HG03280 (cell line): ENCODE measurements around the gene DRD4.

Experiments
- ATAC-seq: cut with Tn5 transposase; IDR thresholded peaks from one replicate; pipeline ENCODE4 v1.9.1; 2021; ENCODE audit warnings: mild to moderate bottlenecking, moderate library complexity; ENCODE audit not compliant: unreplicated experiment

The DRD4 gene

DNA sequence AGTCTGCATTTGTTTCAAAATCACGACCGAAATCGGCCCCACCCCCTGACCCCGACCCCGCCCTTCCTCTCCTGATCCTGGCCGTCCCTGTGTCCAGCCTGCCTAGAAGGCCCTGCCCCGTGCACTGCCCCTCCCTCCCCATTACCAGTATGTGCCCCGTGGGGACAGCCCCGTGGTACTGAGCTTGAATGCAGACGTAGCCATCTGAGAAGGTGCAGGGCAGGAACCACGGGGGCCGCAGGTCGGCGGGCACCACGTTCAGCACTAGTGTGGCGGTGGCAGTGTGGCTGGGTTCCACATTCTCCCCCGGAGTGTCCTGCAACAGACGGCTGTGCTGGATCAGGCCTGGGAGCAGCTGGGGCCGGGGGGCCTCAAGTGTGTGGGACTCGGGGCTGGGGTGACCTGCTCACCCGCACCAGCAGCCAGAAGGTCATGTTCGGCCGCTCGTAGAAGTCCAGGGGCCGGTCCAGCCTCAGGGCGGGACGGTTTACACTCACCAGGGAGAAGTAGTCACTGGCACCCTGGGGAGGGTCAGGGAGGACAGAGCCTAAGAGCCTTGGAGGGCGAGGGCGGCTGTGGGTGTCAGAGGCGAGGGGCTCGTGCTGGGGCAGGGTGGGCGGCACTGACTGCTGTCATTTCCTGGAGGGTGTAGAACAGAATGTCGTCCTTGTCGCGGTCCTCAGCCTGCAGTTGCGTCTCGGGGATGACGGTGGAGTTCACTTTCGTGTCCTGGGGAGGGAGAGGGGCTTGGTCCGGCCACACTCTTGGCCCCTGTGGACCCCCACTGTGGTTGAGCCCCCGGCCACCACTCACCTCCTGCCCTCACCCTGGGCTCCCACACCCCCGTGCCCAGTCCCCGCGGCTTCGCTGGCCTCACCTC, 15.9 kb upstream of the DRD4 start:
- no peak for ATAC-seq

DNA sequence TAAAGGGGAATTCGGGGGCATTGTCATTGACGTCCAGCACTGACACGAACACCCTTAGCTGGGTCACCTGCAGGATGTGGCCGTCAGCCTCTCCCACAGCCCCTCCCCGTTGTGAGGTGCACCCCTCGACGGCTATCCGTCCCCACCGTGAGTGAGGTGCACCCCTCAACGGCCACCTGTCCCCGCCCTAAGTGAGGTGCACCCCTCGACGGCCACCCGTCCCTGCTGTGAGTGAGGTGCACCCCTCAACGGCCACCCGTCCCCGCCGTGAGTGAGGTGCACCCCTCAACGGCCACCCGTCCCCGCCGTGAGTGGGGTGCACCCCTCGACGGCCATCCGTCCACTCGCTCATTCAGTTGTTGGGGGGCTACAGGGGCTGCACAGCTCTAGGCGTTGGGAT, 15.2 kb upstream of the DRD4 start:
- ATAC-seq, result no peak

DNA sequence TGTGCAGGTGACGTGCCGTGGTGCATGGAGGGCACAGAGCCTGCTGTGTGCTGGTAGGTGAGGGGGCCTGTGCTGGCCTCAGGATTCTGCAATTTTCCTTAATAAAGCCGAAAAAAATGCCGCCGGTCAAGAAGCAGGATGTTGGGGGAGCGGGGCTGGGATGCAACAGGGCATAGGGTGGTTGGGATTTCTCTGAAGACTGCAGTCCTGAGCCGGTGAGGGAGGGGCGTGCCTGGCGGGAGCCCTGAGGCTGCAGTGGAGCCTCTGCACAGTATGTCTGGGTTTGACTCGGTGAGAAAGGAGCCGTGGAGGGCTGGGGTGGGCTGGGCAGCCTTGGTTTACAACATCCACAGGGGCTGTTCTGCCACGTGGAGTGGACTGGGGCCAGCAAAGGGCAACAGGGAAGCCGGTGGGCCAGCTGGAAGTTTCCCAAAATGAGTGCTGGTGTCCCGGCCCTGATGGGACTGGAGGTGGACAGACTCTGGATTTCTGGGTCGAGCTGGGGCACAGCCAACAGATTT, 13.7 kb upstream of the DRD4 start:
- ATAC-seq, result no peak

DNA sequence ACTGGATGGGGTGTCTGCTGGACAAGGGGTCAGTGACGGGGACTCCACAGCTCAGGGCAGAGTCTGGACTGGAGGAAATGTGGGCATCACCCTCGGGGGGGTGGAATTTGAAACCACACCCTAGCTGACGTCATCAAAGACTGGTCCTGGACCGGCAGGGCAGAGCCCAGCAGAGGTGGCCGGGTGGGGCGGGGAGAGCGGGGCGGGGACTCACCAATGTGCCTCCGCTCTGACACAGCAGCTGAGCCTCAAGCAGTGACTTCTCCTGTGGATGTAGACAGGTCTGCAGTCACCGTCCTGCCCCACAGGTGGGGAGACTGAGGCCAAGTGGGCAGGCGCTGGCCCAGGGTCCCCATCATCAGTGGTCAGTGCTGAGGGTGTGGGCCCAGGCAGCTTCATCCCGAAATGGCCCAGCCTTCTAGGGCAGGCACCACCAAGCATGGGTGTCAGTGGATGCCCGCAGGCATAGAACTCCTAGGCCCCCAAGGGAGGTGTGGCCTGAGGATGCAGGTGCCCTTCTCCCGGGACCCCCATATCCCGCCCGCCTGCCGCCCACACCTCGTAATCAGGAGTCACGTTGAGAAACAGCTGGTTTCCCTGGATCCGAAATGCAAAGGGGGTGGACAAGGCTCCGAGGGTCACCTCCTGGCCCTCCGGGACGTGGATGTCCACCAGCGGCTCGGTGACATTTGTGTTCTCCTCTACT, 12.9 kb upstream of the DRD4 start:
- ATAC-seq, result no peak

DNA sequence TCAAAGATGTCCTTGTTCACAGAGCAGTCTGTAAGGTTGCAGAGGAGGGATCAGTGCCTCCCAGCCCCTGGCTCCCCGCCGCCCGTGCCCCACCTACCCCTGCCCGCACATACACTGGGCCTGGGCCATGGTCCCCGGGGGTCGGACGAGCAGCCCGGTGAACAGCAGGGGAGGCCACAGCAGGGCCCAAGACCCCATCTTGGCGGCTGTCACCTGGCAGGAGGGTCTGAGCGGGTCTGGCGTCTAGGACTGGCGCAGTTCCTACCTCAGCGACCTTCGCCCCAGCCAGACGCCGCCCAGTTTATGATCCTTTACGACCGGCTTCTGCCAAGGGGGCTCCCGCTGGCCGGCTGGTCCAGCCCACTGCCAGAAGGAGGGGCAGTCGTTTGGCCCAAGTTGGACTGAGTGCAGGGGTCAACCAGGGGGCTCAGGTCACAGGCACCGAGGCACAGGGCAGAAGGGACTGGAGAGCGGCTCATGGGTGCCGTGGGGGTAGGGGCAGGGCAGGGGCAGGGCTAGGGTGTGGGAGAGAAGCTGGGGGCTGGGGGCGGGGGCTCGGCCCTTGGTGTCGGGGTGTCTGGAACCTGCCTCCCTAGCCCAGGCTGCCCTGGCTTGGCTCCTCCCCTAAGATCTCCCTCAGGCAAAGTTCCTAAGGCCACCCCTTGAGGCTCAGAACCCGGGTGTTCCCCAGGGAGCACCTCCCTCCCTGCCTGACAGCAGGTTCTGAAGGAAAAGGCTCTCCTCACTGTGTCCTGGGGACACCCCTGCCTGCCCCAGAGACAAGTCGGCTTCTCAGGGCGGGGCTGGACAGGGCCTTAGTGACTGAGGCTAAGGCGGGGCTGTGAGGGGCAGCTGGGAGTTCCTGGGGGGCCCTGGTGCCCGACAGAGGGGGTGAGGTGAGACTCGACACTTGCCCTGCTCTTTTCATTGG, 12.1 kb upstream of the DRD4 start, which contains the start of gene CDHR5:
Gene CDHR5 (minus strand): TSS at position 251 of the 931 bp plus-strand sequence. CDS start 53 bp downstream, at position 198.
- no peak for ATAC-seq

DNA sequence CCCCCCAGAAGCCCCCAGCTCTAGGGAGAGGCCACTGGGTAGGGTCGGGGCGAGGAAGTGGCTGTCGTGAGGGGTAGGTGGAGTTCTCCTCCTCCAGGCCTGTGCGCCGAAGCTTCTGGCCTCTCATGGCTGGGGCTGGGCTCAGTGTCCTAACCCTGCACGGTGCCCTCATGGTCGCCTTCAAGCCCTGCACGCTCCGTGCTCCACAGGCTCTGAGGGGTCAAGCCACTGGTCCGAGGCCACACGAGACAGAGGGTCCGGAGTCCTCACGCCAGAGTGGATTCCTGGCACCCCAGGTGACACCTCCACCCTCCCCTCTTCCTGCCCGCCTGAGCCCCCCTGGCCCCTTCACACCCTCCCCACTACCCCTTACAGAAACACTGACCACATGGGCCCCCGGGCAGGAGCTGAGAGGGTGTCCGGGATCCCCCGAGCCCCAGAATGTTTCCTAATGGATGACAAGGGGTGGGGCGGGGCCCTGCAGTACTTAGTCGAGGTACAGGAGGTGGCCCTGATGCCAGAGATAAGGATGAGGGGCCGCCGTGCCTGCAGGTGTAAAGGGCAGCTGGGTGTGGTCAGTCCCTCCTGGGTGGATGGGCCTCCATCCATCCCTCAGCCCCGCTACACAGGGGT, 11.3 kb upstream of the DRD4 start:
- no peak for ATAC-seq

DNA sequence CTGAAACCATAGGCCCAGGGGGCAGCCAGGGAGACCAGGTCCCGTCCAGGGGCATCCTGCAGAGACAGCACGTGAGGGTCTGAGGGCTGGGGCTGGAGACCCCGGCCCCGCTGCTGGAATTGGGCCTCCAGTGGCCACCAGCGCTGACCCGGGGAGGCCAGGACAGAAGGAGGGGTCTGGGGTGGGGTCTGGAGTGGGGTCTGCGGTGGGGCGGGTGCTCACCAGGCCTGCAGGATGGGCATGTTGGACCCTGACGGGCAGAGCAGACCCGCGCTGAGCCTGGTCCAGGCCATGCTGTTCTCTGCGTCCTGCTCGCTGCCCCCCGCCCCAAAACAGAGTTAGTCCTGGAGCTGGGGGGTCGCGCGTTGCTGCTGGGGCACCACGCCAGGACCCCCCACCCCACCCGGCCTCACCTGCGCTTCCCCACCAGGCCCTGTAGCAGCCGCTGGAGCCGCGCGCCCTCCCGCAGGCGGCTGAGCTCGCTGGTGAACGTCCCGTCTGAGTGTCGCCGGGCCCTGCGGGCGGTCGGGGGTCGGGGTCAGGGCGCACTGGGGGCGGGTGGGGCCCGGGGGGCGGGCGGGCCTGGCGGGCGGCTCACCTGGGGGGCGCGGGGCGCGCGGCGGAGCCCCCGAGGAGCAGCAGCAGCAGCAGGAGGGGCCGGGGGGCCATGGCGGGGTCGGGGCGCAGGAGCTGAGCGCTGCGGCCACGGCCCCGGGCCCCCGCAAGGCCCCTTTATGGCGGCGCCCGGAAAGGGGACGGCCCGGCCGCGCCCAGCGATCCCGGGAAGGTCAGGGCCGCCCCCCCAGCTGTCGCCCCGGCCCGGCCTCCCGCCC, 10.4 kb upstream of the DRD4 start, which contains the start of gene SCT:
Gene SCT (minus strand): TSS at position 707 of the 833 bp plus-strand sequence. CDS start 38 bp downstream, at position 669.
- no peak for ATAC-seq

DNA sequence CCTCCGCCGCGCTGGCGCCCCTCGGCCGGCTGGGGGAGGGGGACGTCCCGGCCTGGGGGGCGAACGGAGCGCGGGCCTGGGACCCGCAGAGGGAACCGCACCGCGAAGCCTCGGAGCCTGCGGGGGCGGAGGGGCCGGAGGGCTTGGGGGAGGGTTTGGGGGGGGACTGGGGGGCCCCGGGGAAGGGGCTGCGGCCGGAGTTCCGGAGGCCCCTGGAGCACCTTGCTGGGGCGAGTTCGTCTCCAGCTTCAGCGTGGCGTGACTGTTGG, 9.8 kb upstream of the DRD4 start:
- no peak for ATAC-seq

DNA sequence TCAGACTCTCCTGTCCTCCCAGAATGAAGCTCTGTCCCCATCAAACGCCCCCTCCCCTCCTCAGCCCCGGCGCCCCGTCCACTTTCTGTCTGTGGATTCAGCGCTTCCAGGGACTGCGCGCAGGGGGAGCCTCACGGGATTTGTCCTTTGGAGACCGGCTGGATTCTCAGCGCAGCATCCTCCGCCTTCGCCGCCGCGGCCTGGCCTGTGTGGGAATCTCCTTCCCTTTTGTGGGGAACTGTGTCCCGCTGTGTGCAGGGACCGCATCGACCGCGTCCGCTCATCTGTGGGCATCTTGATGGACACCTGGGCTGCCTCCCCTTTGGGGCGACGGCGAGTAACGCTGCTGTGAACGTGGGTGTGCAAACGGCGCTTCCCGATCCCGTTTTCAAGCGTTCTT, 9.0 kb upstream of the DRD4 start:
- no peak for ATAC-seq

DNA sequence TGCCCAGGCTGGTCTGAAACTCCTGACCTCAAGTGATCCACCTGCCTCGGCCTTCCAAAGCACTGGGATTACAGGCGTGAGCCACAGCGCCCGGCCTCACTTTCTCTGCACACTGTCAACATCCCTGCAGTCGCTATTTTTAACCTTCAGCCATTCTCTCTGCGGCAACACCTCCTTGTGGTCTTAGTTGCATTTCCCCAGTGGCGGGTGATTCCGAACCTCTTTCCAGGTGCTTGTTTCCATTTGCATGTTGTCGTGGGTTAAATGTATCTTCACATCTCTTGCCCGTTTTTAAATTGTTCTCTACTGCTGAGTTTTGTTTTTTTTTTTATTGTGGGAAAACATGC, 7.9 kb upstream of the DRD4 start:
- no peak for ATAC-seq

DNA sequence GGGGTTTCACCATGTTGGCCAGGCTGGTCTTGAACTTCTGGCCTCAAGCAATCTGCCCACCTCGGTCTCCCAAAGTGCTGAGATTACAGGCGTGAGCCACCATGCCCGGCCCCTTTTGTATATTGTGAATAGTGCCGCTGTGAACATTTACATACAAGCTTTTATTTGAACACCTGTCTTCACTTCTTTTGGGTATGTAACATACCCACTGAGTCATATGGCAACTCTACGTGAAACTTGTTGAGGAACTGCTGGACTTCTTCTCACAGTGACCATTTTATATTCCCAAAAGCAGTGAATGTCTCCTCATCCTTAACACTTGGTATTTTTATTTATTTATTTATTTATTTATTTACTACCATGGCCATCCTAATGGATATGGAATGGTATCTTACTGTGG, 6.2 kb upstream of the DRD4 start:
- ATAC-seq, result no peak

DNA sequence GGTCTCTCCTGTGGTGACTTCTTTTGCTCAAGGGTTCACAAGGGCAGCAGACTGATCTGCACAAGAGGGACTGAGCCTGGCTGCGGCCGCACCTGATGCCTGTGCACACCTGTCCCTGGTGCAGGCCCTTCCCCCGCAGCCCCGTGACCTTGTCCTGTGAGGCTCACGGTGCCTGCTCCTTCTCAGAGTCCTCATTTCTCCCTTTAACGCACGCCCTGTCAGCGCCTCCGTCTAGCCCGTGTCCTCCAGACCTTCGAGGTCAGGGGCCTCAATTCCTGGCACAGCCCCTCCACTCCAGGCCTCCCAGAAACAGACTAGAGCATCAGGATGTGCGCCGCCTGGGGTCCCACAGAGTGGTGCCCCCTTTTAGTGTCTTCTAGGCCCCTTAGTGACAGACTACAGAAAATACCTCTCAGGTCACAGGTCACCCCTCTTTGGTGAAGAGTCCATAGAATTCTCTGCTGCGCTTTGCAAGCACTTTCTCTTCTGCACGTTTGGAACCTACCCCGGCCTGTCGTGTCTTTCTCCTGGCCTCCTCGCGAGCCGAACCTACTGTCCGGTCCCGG, 1.0 kb upstream of the DRD4 start:
- ATAC-seq, result no peak

DNA sequence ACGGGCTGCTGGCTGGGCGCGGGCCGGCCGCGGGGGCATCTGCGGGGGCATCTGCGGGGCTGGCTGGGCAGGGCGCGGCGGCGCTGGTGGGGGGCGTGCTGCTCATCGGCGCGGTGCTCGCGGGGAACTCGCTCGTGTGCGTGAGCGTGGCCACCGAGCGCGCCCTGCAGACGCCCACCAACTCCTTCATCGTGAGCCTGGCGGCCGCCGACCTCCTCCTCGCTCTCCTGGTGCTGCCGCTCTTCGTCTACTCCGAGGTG, 194 bp downstream of the DRD4 start:
- ATAC-seq, result no peak

DNA sequence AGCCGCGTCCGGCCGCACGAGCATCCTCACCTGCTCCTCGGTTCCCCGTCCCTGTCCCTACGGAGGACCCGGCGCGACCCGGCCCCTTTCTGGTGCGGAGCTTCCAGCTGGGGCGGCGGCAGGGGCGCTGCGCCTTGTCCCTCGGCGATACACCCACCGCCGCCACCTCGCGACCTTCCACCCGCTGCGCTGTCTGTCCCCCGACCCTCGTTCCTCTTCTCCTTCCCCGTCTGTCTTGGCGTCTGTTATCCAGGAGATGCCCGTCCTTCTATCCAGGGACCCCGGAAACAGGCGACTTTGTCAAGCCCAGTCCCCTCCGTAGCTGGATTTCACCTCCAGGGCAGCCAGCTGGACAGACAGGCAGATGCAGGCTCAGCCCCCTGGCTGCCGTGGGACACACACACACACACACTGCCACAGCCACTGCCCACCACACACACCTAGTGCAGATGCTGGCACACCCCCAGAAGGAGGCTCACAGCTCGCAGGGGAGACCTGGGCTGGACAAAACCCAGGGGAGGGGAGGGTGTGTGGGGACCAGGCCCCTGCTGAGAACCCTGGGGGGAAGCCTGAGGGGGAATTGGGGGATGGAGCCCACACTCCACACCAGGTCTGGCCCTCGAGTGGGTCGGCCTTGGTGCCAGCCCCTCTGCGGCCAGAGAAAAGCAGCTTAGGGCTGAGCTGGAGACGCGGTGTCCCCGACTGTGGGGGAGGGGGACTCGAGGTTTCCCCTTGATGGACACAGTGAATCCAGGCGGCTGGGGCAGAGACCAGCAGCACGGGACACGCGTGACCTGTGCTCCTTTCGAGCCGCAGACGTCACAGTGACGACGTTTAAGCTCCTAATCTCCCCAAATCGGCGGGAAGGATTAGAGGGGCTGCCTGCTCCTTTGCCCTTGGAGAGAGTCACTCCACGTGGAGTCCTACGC, 788 bp downstream of the DRD4 start:
- ATAC-seq, result no peak

DNA sequence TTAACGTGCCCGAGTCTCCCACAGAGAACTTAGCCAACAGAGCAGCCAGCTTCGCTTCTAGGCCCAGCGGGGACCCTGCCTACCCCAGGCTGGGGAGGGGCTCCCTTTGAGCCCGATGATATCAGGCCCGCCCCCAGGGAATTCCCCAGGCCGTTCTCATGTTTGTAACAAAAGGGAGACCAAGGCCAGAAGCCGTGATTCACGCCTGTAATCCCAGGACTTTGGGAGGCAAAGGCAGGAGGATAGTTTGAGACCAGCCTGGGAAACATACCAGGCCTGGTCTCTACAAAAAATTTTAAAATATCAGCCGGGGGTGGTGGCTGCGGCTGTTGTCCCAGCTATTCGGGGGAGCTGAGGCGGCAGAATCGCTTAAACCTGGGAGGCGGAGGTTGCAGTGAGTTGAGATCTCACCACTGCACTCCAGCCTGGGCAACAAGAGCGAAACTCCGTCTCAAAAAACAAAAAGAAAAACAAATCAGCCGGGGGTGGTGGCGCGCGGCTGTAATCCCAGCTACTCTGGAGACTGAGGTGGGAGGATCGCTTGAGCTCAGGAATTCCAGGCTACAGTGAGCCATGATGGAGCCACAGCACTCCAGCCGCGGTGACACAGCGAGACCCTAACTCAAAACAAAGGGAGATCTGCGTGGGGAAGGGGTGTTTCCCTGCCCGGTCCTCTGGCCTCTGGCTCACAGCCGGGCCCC, 1.7 kb downstream of the DRD4 start:
- ATAC-seq, result no peak

DNA sequence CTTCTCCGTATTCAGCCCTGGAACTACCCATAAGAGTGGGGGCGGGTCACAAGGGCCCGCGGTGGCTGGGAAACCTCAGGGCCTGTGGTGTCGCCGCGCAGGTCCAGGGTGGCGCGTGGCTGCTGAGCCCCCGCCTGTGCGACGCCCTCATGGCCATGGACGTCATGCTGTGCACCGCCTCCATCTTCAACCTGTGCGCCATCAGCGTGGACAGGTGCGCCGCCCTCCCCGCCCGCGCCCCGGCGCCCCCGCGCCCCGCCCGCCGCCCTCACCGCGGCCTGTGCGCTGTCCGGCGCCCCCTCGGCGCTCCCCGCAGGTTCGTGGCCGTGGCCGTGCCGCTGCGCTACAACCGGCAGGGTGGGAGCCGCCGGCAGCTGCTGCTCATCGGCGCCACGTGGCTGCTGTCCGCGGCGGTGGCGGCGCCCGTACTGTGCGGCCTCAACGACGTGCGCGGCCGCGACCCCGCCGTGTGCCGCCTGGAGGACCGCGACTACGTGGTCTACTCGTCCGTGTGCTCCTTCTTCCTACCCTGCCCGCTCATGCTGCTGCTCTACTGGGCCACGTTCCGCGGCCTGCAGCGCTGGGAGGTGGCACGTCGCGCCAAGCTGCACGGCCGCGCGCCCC, 2.4 kb downstream of the DRD4 start:
- no peak for ATAC-seq

DNA sequence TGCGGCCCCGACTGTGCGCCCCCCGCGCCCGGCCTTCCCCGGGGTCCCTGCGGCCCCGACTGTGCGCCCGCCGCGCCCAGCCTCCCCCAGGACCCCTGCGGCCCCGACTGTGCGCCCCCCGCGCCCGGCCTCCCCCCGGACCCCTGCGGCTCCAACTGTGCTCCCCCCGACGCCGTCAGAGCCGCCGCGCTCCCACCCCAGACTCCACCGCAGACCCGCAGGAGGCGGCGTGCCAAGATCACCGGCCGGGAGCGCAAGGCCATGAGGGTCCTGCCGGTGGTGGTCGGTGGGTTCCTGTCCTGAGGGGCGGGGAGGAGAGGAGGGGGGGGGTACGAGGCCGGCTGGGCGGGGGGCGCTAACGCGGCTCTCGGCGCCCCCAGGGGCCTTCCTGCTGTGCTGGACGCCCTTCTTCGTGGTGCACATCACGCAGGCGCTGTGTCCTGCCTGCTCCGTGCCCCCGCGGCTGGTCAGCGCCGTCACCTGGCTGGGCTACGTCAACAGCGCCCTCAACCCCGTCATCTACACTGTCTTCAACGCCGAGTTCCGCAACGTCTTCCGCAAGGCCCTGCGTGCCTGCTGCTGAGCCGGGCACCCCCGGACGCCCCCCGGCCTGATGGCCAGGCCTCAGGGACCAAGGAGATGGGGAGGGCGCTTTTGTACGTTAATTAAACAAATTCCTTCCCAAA, 3.1 kb downstream of the DRD4 start:
- ATAC-seq, result no peak
